BLaER1 (cell line): Measurements from ENCODE around the gene CCDC158.

ENCODE experiments used
- H3K27ac ChIP-seq: shearing (Covaris generic); formaldehyde crosslinking; 2 replicates; pipeline ENCODE4 v1.8.1; 2022
- H3K27me3 ChIP-seq: shearing (Covaris generic); formaldehyde crosslinking; 2 replicates; pipeline ENCODE4 v1.8.1; 2022
- H3K36me3 ChIP-seq: shearing (Covaris generic); formaldehyde crosslinking; 2 replicates; pipeline ENCODE4 v1.8.1; 2022
- H3K4me1 ChIP-seq: shearing (Covaris generic); formaldehyde crosslinking; 2 replicates; pipeline ENCODE4 v1.8.1; 2022
- H3K4me2 ChIP-seq: shearing (Covaris generic); formaldehyde crosslinking; 2 replicates; pipeline ENCODE4 v1.8.1; 2022
- H3K4me3 ChIP-seq: shearing (Covaris generic); formaldehyde crosslinking; 2 replicates; pipeline ENCODE4 v1.8.1; 2022
- H3K9ac ChIP-seq: shearing (Covaris generic); formaldehyde crosslinking; 2 replicates; pipeline ENCODE4 v1.8.1; 2022
- H3K9me3 ChIP-seq: shearing (Covaris generic); formaldehyde crosslinking; 2 replicates; pipeline ENCODE4 v1.8.1; 2022
- H4K20me1 ChIP-seq: shearing (Covaris generic); formaldehyde crosslinking; 2 replicates; pipeline ENCODE4 v1.8.1; 2022
- Cebpa-rat ChIP-seq: shearing (Covaris generic); IDR thresholded peaks from 2 replicates; pipeline ENCODE4 v1.8.1; 2022

CCDC158 gene

DNA sequence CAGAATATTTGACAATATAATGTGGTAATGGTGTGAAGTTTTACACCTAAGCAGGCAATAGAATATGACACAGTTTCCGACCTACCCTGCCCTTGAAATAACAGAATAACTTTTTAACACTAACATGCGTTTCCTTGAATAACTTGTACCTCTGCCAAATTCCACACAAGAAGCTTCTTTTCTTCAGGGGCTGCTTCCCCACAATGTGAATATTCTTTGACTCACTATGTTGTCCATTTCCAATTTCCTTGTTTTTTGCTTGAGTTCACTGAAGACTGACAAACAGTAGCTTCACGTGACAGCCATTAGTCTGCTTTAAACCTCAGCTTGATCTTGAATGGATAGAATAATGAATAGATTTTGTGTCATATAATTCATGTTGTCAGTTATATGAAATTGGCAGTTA is 28.4 kb upstream of the CCDC158 start:
- Histone ChIP-seq H3K4me3 (no peak overlapping the region), H3K27ac (no peak overlapping the region), H3K9ac (no peak overlapping the region), H4K20me1 (no peaks in the 10 kb centered on the region), H3K4me2 (no peak overlapping the region), H3K9me3 (no peaks in the 10 kb centered on the region), H3K27me3 (no peaks in the 10 kb centered on the region), H3K4me1 (no peaks in the 10 kb centered on the region), H3K36me3 (no peaks in the 10 kb centered on the region)
- TF ChIP-seq Cebpa-rat = no peak

DNA sequence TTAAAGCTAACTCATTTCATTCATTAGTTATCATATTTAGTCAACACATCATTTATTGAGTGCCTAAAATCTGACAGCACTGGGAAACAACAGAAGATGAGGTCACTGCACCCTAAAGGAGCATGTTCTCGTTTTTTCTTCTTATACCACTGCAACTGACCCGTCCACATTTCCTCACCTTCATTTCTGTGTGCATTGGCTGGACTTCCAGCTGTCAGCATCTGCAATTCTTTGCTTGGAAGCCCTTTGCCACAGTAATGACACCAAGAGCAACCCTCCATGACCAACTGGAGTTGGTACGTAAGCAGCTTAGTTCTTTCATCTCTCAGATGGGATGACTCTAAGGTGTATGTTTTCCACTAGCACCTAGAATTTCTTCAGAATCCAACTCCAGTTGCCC is 27.3 kb upstream of the CCDC158 start:
- Histone ChIP-seq H3K4me3 (no peak overlapping the region), H3K27ac (no peak overlapping the region), H3K9ac (no peak overlapping the region), H4K20me1 (no peaks in the 10 kb centered on the region), H3K27me3 (no peaks in the 10 kb centered on the region), H3K4me2 (no peak overlapping the region), H3K36me3 (no peaks in the 10 kb centered on the region), H3K9me3 (no peaks in the 10 kb centered on the region), H3K4me1 (no peaks in the 10 kb centered on the region)
- TF ChIP-seq Cebpa-rat = no peak

DNA sequence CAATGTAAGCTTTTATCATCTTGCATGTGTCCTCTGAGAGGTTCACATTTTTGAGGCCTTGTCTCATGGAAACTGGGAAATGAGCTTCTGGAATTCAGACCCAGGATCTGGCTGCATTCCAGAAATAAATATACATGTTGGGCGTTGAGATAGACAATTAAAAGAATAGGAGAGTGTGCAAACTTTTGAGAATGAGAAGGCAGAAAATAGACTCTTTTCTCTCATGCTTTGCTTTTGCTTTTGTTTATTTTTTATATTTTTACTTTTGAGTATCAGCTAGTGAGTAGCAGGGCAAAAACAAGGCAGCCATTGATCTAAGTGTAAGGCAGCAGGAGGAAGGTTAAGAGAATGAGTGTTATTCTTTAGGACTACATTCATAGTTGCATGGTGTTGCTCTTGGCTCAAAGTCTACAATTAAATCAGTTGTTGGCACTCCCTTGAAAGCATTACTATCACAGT is 26.5 kb upstream of the CCDC158 start:
- no peak overlapping the region for H3K4me3 ChIP-seq
- no peaks in the 10 kb centered on the region for H3K9me3 ChIP-seq
- no peak overlapping the region for H3K27ac ChIP-seq
- H3K36me3 ChIP-seq = no peaks in the 10 kb centered on the region
- H3K27me3 ChIP-seq = no peaks in the 10 kb centered on the region
- H3K4me1 ChIP-seq = no peaks in the 10 kb centered on the region
- no peak overlapping the region for H3K9ac ChIP-seq
- TF ChIP-seq Cebpa-rat = no peak
- H3K4me2 ChIP-seq = no peak overlapping the region
- H4K20me1 ChIP-seq = no peaks in the 10 kb centered on the region

DNA sequence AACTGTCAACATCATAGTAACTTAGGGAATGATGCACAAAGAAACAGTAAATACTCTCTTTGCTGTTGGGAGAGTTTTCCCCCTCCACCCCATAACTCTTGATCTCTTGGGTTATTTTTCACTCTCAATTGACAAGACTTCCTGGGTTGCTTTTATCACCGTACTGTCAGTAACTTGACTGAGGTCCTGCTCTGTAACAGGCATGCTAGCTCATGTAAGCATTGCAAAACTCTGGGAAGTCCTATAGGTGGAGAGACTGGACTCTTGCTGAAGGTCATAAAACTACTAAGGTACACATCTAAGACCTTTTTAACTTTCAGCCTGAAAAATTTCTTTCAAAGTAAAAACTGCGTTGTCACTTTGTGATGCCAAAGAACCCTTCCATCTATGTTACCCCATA is 25.0 kb upstream of the CCDC158 start:
- H3K4me2 ChIP-seq = no peak overlapping the region
- H3K4me3 ChIP-seq = no peak overlapping the region
- no peaks in the 10 kb centered on the region for H3K27me3 ChIP-seq
- no peak for TF ChIP-seq Cebpa-rat
- no peak overlapping the region for H3K9ac ChIP-seq
- H3K36me3 ChIP-seq = no peaks in the 10 kb centered on the region
- H3K27ac ChIP-seq = no peak overlapping the region
- H3K9me3 ChIP-seq = no peaks in the 10 kb centered on the region
- H3K4me1 ChIP-seq = no peaks in the 10 kb centered on the region
- no peaks in the 10 kb centered on the region for H4K20me1 ChIP-seq

DNA sequence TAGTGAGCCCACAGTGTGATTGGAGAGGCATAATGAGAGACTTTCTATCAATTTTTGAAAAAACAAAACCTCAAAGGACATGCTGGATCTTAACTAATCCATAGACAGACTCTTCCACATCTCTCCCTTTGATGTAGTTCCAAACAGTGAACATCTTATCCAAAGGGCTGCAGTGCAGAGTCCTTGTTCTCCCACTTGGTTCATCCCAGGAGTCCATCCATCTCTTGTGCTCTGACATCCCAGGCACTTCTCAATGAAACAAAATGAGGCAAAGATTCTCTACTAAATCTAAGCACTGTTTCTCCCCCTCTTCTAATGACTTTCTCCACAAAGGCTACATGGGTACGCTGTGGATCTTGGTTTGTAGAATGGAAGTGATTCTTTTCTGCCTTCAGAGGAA is 22.4 kb upstream of the CCDC158 start:
- Histone ChIP-seq H3K27me3 (no peaks in the 10 kb centered on the region), H3K4me3 (no peak overlapping the region), H3K4me2 (no peak overlapping the region), H3K4me1 (no peaks in the 10 kb centered on the region), H3K36me3 (no peaks in the 10 kb centered on the region), H3K9me3 (no peaks in the 10 kb centered on the region), H3K27ac (no peak overlapping the region), H3K9ac (no peak overlapping the region), H4K20me1 (no peaks in the 10 kb centered on the region)
- TF ChIP-seq Cebpa-rat = no peak

DNA sequence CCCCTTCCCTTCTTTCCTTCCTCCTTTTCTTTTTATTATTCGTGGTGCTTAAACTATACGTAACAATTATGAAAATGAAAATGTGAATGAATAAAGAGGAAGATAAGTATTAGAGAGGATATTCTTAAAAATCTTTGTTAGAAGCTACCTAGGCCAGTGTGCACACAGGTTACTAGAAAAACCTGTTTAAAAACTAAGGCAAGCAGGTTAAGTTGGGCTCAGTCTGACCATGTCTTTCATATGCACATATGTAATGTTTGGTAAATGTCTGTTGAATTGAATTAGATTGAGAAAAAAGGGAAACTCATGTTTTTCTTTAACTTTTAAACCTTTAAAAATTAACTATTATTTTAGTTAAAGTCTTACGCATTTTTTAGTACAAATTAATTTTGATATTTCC is 21.9 kb upstream of the CCDC158 start:
- Histone ChIP-seq H3K36me3 (no peaks in the 10 kb centered on the region), H3K27ac (no peak overlapping the region), H3K4me1 (no peaks in the 10 kb centered on the region), H3K4me2 (no peak overlapping the region), H3K27me3 (no peaks in the 10 kb centered on the region), H3K9me3 (no peaks in the 10 kb centered on the region), H3K4me3 (no peak overlapping the region), H3K9ac (no peak overlapping the region), H4K20me1 (no peaks in the 10 kb centered on the region)
- TF ChIP-seq Cebpa-rat = no peak

DNA sequence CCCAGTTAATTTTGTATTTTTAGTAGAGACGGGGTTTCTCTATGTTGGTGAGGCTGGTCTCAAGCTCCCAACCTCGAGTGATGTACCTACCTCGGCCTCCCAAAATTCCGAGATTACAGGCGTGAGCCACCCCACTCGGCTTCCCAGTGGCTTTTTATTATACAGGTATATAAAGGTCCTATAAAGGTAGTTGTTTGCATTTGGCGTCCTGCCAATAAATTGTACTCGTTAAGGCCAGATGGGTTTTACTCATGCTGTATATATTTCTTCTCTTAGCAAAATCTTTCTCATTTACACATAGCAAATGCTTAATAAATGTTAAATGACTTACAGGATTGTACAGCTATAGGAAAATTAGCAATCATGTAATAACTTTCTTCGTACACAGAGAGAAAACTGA is 20.9 kb upstream of the CCDC158 start:
- Histone ChIP-seq H3K9ac (no peak overlapping the region), H3K27me3 (no peaks in the 10 kb centered on the region), H3K36me3 (no peaks in the 10 kb centered on the region), H3K4me2 (no peak overlapping the region), H3K9me3 (no peaks in the 10 kb centered on the region), H3K4me3 (no peak overlapping the region), H3K4me1 (no peaks in the 10 kb centered on the region), H3K27ac (no peak overlapping the region), H4K20me1 (no peaks in the 10 kb centered on the region)
- TF ChIP-seq Cebpa-rat = no peak

DNA sequence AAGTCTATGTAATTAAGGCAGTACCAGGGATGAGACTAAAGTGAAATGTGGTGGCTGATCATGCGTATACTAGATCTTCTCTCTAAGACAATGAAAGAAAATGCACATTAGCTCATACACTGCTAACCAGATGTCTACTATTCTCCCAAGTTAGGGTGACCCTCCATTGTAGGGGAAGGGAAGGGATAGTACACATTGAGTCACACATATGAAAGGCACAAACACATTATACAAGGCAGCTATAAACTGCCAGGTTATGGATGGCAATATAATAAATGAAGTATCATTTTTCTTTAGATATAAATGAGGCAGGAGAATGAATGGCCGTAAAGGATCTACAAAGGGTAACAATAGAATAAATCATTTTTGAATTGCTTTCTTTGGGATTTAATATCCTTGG is 18.6 kb upstream of the CCDC158 start:
- H3K27ac ChIP-seq = no peak overlapping the region
- H3K9ac ChIP-seq = no peak overlapping the region
- H3K27me3 ChIP-seq = peaks cover 15% of the 10 kb centered on the region; the same call in 1 of the 2 replicates
- H3K36me3 ChIP-seq = no peaks in the 10 kb centered on the region
- TF ChIP-seq Cebpa-rat = no peak
- H4K20me1 ChIP-seq = no peaks in the 10 kb centered on the region
- no peak overlapping the region for H3K4me2 ChIP-seq
- no peaks in the 10 kb centered on the region for H3K4me1 ChIP-seq
- H3K4me3 ChIP-seq = no peak overlapping the region
- no peaks in the 10 kb centered on the region for H3K9me3 ChIP-seq

DNA sequence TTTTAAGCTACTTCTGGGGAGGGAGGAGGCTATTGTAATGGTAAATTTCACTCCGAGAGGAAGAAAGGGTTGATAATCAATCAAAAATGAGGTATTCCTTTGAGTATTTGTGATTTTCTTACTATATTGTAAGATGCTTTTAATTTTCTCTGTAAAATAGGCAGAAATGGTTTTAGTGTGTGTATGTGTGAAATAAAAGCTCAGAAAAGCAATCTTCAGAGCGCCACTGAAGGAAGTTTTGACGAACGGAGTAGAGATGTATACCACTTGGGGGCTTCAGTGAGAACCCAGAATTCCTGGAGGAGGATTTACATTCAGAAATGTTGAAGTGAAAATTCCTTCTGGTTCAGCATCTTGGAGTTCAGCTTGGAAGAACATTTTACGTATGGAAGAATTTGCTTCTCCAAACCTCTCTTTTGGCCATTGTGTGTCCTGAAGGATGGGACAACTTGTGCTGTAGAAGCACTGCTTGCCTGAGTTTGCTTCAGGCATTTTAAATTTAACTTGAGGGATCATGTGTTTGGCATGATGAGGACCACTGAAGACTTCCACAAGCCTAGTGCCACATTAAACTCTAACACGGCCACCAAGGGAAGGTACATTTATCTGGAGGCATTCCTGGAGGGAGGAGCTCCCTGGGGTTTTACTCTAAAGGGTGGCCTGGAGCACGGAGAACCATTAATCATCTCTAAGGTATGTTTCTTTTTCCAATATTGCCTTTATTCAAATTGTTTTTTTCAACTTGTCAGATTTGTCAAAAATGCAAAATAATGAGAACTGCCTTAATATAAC is 14.8 kb upstream of the CCDC158 start:
- TF ChIP-seq Cebpa-rat = no peak
- Histone ChIP-seq H3K27me3 (peaks cover 15% of the 10 kb centered on the region; the same call in 1 of the 2 replicates), H4K20me1 (no peaks in the 10 kb centered on the region), H3K27ac (no peak overlapping the region), H3K4me1 (no peaks in the 10 kb centered on the region), H3K4me2 (no peak overlapping the region), H3K36me3 (no peaks in the 10 kb centered on the region), H3K9me3 (no peaks in the 10 kb centered on the region), H3K4me3 (no peak overlapping the region), H3K9ac (no peak overlapping the region)

DNA sequence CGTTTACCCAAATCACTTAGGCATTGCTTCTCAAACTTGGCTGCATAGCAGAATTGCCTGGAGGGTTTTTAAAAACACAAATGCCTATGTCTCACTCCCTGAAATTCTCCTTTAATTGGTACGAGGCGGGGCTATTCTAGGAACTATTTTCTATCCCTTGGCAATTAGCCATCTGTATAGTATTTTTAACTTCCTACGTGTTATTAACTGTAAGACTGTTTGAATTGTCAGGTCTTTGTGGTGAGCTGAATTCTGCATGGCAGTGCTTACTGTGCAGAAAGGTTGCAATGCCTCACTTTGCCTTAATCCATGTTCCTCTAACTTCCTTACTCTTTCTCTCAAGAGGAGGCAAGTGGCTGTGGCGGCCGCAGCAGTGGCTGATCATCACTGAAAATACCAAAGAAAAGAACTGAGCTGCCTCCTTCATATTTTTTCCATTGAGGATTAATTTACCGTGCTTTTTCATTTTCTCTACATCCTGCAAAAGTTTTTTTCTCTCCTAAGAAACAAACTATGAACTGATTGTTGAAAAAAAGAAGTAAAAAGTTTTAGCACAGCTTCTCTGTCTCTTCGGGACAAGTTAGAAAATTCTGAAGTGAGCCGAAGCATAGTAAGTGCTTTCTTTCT is 14.1 kb upstream of the CCDC158 start, which contains the start of gene SHROOM3:
Gene SHROOM3 (plus strand): TSS at position 329 of the 627 bp plus-strand sequence. CDS start 824 bp downstream, outside the sequence.
- no peak for TF ChIP-seq Cebpa-rat
- H3K4me2 ChIP-seq = no peak within 1 kb of the TSS

More for the DNA sequence above, 14.1 kb upstream of the CCDC158 start, which contains the start of gene SHROOM3:
- Histone ChIP-seq H3K9me3 (no peaks in the 10 kb centered on the region), H3K4me3 (no peak within 1 kb of the TSS), H3K9ac (no peak within 1 kb of the TSS), H3K27ac (no peak within 1 kb of the TSS), H3K4me1 (no peaks in the 10 kb centered on the region), H3K27me3 (peaks cover 15% of the 10 kb centered on the region; the same call in 1 of the 2 replicates), H4K20me1 (no peaks in the 10 kb centered on the region), H3K36me3 (no peaks in the 10 kb centered on the region)
